ENCODE data around the gene DDR2.

DNA sequence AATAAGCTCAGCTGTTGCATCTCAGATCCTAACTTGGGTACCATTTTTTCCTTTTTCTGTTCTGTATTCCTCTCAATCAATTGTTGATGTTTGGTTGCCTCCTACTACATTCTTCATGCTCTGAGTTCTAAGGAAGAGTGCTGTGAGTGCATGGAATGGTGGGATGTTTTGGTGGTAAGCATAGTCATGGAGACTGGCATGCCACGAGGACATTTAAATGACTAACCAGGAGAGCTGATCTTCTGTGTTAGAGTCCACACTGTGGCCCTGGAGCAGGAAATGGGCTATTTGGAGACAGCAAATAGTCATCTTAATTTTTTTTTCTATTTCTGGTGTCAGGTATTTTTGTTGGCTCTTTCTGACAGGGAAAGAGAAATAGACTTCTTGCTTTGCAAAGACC lies 88.7 kb downstream of the DDR2 start:
- TF ChIP-seq, protein P1, sequence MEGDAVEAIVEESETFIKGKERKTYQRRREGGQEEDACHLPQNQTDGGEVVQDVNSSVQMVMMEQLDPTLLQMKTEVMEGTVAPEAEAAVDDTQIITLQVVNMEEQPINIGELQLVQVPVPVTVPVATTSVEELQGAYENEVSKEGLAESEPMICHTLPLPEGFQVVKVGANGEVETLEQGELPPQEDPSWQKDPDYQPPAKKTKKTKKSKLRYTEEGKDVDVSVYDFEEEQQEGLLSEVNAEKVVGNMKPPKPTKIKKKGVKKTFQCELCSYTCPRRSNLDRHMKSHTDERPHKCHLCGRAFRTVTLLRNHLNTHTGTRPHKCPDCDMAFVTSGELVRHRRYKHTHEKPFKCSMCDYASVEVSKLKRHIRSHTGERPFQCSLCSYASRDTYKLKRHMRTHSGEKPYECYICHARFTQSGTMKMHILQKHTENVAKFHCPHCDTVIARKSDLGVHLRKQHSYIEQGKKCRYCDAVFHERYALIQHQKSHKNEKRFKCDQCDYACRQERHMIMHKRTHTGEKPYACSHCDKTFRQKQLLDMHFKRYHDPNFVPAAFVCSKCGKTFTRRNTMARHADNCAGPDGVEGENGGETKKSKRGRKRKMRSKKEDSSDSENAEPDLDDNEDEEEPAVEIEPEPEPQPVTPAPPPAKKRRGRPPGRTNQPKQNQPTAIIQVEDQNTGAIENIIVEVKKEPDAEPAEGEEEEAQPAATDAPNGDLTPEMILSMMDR (IDR thresholded peaks at IDR 0.05) = no peak
- TF ChIP-seq, protein P2, sequence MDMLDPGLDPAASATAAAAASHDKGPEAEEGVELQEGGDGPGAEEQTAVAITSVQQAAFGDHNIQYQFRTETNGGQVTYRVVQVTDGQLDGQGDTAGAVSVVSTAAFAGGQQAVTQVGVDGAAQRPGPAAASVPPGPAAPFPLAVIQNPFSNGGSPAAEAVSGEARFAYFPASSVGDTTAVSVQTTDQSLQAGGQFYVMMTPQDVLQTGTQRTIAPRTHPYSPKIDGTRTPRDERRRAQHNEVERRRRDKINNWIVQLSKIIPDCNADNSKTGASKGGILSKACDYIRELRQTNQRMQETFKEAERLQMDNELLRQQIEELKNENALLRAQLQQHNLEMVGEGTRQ (IDR thresholded peaks at IDR 0.05; ENCODE audit: borderline replicate concordance, low read depth, low read length) = no peak
- TF ChIP-seq YY1 (IDR thresholded peaks at IDR 0.05; ENCODE audit: low read depth) (no peak), EZH2phosphoT487 (IDR thresholded peaks at IDR 0.05; ENCODE audit: borderline replicate concordance, low read depth) (no peak), EP300 (IDR thresholded peaks at IDR 0.05; ENCODE audit: borderline replicate concordance in 1 of 2, low read depth in 1 of 2, low read length in 1 of 2) (no peak), TAF1 (IDR thresholded peaks at IDR 0.05; ENCODE audit: borderline replicate concordance, low read depth, low read length) (no peak), MXI1 (IDR thresholded peaks at IDR 0.05; ENCODE audit: low read depth, low read length) (no peak), RFX5 (IDR thresholded peaks at IDR 0.05; ENCODE audit: low read length) (no peak), POLR2AphosphoS5 (IDR thresholded peaks at IDR 0.05; ENCODE audit: low read depth, low read length) (no peak), CHD2 (IDR thresholded peaks at IDR 0.05; ENCODE audit: low read length, partially characterized antibody) (no peak)
- TF ChIP-seq, protein P3, sequence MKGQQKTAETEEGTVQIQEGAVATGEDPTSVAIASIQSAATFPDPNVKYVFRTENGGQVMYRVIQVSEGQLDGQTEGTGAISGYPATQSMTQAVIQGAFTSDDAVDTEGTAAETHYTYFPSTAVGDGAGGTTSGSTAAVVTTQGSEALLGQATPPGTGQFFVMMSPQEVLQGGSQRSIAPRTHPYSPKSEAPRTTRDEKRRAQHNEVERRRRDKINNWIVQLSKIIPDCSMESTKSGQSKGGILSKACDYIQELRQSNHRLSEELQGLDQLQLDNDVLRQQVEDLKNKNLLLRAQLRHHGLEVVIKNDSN (IDR thresholded peaks at IDR 0.05; ENCODE audit: borderline replicate concordance, low read depth) = no peak
- TF ChIP-seq, protein P4, sequence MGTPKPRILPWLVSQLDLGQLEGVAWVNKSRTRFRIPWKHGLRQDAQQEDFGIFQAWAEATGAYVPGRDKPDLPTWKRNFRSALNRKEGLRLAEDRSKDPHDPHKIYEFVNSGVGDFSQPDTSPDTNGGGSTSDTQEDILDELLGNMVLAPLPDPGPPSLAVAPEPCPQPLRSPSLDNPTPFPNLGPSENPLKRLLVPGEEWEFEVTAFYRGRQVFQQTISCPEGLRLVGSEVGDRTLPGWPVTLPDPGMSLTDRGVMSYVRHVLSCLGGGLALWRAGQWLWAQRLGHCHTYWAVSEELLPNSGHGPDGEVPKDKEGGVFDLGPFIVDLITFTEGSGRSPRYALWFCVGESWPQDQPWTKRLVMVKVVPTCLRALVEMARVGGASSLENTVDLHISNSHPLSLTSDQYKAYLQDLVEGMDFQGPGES (IDR thresholded peaks at IDR 0.05; ENCODE audit: low read depth, low read length) = no peak
- TF ChIP-seq, protein P5, sequence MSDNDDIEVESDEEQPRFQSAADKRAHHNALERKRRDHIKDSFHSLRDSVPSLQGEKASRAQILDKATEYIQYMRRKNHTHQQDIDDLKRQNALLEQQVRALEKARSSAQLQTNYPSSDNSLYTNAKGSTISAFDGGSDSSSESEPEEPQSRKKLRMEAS (IDR thresholded peaks at IDR 0.05; ENCODE audit: low read depth) = no peak
- TF ChIP-seq, protein P6, sequence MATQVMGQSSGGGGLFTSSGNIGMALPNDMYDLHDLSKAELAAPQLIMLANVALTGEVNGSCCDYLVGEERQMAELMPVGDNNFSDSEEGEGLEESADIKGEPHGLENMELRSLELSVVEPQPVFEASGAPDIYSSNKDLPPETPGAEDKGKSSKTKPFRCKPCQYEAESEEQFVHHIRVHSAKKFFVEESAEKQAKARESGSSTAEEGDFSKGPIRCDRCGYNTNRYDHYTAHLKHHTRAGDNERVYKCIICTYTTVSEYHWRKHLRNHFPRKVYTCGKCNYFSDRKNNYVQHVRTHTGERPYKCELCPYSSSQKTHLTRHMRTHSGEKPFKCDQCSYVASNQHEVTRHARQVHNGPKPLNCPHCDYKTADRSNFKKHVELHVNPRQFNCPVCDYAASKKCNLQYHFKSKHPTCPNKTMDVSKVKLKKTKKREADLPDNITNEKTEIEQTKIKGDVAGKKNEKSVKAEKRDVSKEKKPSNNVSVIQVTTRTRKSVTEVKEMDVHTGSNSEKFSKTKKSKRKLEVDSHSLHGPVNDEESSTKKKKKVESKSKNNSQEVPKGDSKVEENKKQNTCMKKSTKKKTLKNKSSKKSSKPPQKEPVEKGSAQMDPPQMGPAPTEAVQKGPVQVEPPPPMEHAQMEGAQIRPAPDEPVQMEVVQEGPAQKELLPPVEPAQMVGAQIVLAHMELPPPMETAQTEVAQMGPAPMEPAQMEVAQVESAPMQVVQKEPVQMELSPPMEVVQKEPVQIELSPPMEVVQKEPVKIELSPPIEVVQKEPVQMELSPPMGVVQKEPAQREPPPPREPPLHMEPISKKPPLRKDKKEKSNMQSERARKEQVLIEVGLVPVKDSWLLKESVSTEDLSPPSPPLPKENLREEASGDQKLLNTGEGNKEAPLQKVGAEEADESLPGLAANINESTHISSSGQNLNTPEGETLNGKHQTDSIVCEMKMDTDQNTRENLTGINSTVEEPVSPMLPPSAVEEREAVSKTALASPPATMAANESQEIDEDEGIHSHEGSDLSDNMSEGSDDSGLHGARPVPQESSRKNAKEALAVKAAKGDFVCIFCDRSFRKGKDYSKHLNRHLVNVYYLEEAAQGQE (IDR thresholded peaks at IDR 0.05; ENCODE audit: low read depth, low read length) = no peak
